Activated CD4-positive, alpha-beta T cell treated with anti-CD3 and anti-CD28 coated beads for 4 hours (primary cell): Measurements from ENCODE around the gene RCL1.

Source experiments
- DNase-seq, 2 donors: peaks; one replicate each; pipeline ENCODE4 v3.0.0-alpha.2; 2020

Gene RCL1

GRCh38 chr9:4844056-4844838 lies 51.5 kb downstream of the RCL1 start:
- no peak for DNase-seq

- DNase-seq = no peak
Measured at GRCh38 chr9:4849369-4849768, 56.6 kb downstream of the RCL1 start.

GRCh38 chr9:4850603-4851310 lies 58.0 kb downstream of the RCL1 start:
- DNase-seq = no peak

- no peak for DNase-seq
Measured at GRCh38 chr9:4852419-4852818, 59.7 kb downstream of the RCL1 start.

GRCh38 chr9:4854265-4854590 lies 61.5 kb downstream of the RCL1 start:
- DNase-seq = no peak

GRCh38 chr9:4855841-4856240 lies 63.1 kb downstream of the RCL1 start:
- no peak for DNase-seq

GRCh38 chr9:4857163-4857810 lies 64.5 kb downstream of the RCL1 start:
- no peak for DNase-seq

GRCh38 chr9:4859035-4859434 lies 66.3 kb downstream of the RCL1 start:
- no peak for DNase-seq

GRCh38 chr9:4860383-4860782 lies 67.6 kb downstream of the RCL1 start:
- DNase-seq = no peak

- DNase-seq = no peak
Measured at GRCh38 chr9:4861145-4861544, 68.4 kb downstream of the RCL1 start.

- no peak for DNase-seq
Measured at GRCh38 chr9:4861736-4862451, 69.2 kb downstream of the RCL1 start.

GRCh38 chr9:4862506-4863250 lies 69.9 kb downstream of the RCL1 start:
- DNase-seq = no peak

- DNase-seq = no peak
Measured at GRCh38 chr9:4864234-4864661, 71.5 kb downstream of the RCL1 start.

GRCh38 chr9:4864698-4865097 lies 72.0 kb downstream of the RCL1 start:
- DNase-seq = no peak

- no peak for DNase-seq
Measured at GRCh38 chr9:4865681-4866080, 72.9 kb downstream of the RCL1 start.

- no peak for DNase-seq
Measured at GRCh38 chr9:4866239-4866969, 73.7 kb downstream of the RCL1 start.

- no peak for DNase-seq
Measured at GRCh38 chr9:4873066-4873465, 80.3 kb downstream of the RCL1 start.

GRCh38 chr9:4875559-4875958 lies 82.8 kb downstream of the RCL1 start:
- no peak for DNase-seq

GRCh38 chr9:4879115-4879558 lies 86.4 kb downstream of the RCL1 start:
- DNase-seq = no peak

GRCh38 chr9:4883326-4883873 lies 90.7 kb downstream of the RCL1 start:
- DNase-seq = no peak

- no peak for DNase-seq
Measured at GRCh38 chr9:4886698-4887097, 94.0 kb downstream of the RCL1 start.

GRCh38 chr9:4887556-4887955 lies 94.8 kb downstream of the RCL1 start:
- DNase-seq = no peak
